NCI-H2107 (cell line): ENCODE measurements around the gene BPHL.
"Not testable (repeated sequence)": the region's sequence is repeated elsewhere in the genome, so short reads cannot be mapped to it uniquely, and the experiment has no call there.

Source experiments
- DNase-seq: peaks from one replicate; lab custom pipeline; 2025; lab: John Stamatoyannopoulos, UW

BPHL gene

GRCh38 chr6:3118353-3119039 lies at the start of gene BPHL:
Gene BPHL, plus strand, starts transcription at chr6:3118711. Its CDS starts 30 bp downstream, at chr6:3118741.
- DNase-seq, result peak; percentile 86

DNA sequence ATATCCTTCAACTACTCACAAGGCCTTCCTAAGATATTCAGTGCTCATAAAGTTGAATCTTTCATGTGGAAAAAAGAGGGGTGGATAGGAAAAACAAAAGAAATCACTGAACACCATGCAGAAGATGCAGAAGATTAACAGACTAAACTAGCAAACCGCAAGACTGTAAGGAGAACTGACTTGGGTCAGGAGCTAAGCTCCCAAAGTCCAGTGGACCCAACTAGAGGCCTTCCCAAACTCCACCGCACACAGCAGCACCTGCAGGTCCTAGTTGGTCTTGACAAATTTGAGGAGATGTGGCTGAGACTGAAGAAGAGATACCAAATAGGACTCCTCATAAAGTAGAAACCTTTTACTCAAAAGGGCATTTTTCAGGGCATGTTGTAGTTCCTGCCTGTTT lies 46.9 kb upstream of the BPHL start:
- no peak for DNase-seq

GRCh38 chr6:3072798-3073197 lies 45.7 kb upstream of the BPHL start:
- DNase-seq, result no peak

DNA sequence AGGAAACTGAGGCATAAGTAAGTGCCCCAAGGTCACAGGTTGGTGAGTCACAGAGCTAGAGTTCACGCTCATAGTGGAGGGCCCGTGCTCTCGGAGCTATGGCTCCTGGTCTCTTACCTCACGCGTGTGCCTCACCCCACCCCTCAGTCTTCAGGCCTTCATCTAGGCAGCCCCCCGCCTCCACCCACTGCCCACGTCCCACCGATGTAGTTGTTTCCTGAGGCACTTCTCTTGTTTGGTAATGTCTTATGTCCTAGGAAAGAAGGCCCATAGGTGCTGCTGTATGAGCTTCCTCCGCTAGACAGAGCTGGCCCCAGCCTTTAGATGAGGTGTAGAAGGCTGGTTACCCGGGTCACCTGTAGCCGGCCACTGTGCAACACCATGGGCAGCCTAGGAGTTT lies 45.1 kb upstream of the BPHL start:
- no peak for DNase-seq

GRCh38 chr6:3075772-3076113 lies 42.8 kb upstream of the BPHL start:
- no peak for DNase-seq

- DNase-seq, result no peak
Measured at GRCh38 chr6:3076320-3076719, 42.2 kb upstream of the BPHL start.

DNA sequence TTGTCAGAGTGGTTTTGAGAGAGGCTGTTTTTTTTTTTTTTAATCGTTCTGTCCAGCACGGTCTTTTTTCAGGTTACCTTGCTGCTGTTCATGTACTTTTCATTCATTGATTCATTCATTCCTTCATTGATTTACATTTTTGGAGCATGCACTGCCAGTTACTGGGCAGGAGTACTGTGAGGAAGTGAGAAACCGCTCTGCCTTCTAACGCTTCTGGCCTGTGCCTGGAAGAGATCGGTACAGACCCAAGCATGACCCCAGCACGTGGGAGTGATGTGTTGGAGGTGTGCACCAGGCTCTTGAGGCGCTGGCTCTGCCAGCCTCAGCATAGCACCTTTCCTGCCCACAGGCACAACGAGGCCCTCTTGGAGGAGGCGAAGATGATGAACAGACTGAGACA lies 41.1 kb upstream of the BPHL start:
- no peak for DNase-seq

DNA sequence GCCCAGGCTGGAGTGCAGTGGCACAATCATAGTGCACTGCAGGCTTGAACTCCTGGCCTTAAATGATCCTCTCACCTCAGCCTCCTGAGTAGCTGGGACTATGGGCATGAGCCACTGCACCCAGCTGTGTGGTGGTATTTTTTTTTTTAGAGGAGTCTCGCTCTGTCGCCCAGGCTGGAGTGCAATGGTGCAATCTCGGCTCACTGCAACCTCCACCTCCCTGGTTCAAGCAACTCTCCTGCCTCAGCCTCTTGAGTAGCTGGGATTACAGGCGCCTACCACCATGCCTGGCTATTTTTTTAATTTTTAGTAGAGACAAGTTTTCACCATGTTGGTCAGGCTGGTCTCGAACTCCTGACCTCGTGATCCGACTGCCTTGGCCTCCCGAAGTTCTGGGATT lies 39.6 kb upstream of the BPHL start:
- DNase-seq, result not testable (repeated sequence)

- no peak for DNase-seq
Measured at GRCh38 chr6:3079682-3080081, 38.8 kb upstream of the BPHL start.

DNA sequence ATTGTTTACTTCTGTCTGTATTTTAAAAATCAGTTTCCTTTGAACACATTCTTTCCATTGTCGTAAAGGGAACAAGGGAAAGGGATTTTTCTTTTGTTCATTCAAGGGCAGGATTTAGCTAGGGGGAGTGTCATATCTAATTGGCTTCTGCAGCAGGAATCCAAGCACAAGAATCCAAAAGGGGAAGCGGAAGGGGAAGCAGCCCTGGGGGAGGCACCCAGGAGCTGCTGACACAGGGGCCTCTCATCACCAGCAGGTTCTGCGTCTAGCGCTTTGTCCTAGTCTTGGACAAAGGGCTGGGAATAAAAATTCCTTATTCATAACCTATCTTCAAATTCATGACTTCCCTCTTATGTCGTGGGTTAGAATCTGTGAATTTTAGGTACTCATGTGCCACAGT lies 36.6 kb upstream of the BPHL start:
- DNase-seq, result no peak

DNA sequence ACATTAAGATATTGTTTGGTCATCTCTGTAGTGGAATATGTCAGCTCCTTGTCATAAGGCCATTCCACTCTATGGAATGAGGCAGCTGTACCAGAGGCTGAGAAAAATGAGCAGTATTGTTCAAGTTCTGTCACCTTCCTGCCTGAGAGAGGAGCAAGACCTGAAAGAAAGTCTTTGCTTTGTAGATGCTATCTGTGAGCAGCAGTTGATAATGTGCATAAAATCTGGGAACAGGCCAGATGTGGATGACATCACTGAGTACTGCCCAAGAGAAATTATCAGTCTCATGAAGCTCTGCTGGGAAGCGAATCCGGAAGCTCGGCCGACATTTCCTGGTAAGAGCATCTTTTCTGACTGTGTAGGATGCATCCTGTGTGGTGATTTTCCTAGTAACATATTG lies 33.4 kb upstream of the BPHL start:
- DNase-seq, result no peak

DNA sequence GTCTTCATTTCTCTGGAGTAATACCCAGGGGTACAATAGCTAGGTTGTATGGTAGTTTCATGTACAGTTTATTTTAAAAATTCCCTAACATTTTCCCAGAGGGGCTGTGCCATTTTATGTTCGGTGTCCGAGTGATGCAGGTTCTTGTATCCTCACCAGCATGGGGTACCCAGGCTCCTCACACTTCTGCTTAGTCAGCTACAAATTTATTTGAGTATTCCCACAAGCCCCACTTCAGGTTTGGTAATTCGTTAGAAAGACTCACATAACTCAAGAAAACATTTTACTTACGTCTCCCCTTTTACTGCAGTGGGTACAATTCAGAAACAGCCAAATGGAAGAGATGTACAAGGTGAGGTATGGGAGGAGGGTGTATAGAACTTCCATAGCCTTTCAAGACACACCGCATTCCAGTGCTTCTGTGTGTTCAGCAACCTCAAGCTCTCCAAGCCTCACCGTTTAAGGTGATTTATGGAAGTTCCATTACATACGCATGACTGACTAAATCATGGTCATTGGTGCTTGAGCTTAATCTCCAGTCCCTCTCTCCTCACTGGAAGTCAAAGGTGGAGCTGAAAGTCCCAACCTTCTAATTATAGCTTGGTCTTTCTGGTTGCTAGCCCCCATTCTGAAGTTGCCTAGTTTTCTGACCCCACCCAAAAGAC lies 32.1 kb upstream of the BPHL start:
- no peak for DNase-seq

- no peak for DNase-seq
Measured at GRCh38 chr6:3088446-3088845, 30.1 kb upstream of the BPHL start.

GRCh38 chr6:3088968-3089367 lies 29.5 kb upstream of the BPHL start:
- DNase-seq, result no peak

- DNase-seq, result no peak
Measured at GRCh38 chr6:3090013-3090412, 28.5 kb upstream of the BPHL start.

DNA sequence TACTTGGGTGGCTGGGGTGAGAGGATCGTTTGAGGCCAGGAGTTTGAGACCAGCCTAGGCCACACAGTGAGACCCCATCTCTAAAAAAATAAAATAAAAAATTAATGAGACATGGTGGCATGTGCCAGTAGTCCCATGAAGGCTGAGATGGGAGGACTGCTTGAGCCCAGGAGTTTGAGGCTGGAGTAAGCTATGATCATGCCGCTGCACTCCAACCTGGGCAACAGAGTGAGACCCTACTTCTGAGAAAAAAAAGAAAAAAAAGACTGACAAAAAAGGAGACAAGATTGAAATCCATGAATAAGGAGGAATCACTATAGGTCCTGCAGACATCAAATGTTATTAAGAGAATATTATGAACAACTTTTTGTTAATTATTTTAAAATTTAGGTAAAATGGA lies 23.7 kb upstream of the BPHL start:
- DNase-seq, result no peak

DNA sequence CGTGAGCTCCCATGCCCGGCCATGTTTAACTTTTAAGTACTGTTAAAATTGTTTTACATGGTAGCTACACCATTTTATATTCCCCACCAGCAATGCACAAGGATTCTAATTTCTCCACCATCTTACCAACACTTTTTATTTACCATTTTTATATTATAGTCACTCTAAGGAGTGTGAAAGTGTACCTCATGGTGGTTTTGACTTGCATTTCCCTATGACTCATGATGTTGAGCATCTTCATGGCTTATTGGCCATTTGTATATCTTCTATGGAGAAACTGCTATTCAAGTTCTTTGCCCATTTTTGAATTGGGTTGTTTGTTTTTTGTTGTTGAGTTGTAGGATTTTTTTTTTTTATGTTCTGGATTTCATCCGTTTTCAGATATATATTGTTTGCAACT lies 15.6 kb upstream of the BPHL start:
- DNase-seq, result no peak

DNA sequence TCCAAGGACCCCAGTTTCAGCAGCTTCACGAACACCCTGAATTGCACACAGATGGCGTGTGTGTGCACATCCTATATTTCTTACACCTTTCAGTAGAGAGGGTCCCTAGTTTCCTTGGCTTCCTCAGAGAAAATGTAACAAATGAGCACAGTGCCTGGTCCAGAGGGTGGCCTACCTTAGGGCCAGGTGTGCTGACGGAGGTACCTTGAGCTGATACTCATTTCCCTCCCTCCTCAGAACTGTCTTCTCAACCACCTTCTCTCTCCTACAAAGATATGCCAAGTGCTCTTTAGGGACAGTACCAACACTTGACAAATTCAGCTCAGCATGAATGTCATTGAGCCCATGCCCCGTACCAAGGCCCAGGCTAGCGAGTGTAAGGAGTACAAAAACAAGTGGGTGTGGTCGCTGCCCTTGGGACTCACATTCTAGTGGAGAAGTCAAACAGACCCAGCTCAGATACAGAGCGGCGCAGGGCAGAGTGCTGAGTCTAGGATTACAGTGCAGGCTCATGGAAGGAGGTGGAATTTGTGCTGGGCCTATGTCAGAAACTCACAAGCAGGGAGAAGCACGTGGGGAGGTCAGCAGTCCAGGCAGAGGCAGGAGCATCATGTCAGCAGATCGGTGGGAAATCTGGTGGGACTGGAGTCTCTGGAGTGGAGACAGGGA lies 9.6 kb upstream of the BPHL start:
- no peak for DNase-seq

- no peak for DNase-seq
Measured at GRCh38 chr6:3109761-3110160, 8.8 kb upstream of the BPHL start.

GRCh38 chr6:3114377-3114776 lies 4.1 kb upstream of the BPHL start:
- DNase-seq, result no peak

DNA sequence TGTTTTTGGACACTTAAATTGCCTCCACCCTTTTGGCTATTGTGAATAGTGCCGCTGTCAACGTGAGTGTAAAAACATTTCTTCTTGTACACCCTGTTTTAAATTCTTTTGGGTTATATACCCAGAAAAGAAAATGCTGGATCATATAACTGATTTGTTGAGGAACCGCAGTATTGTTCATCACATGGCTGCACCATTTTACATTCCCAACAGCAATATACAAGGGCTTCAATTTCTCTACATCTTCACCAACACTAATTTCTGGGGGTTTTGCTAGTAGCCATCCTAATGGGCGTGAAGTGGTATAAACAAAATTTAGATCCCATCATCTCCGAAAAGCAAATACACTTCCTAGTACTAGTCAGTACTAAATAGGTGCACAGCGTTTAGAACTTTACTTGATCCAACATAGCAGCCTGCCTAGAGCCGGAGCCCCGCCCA lies 579 bp upstream of the BPHL start:
- no peak for DNase-seq

- DNase-seq, result no peak
Measured at GRCh38 chr6:3119040-3119723, 671 bp downstream of the BPHL start.

DNA sequence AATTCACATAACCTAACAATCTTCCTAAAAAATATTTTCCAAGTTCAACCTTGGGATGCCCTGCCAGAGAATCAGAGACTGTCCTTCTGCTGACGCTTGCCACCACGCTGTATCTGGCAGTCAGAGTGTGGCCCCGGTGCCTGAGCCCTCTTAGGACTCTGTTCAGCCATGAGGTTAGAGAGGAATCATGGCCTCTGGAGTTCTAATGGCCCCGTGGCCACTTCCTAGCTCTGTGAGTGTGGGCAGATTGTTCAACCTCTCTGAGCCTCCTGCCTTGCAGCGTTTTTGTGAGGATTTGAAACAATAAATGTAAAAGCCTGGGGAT lies 2.2 kb downstream of the BPHL start:
- DNase-seq, result no peak
